ENCODE data around the gene CSRP2.

CSRP2 gene

GRCh38 chr12:76863005-76863670 lies 15.7 kb downstream of the CSRP2 start:
- no peak for DNase-seq (ENCODE audit: low read depth in 2 of 2)

GRCh38 chr12:76860256-76860655 lies 18.6 kb downstream of the CSRP2 start:
- DNase-seq (ENCODE audit: low read depth in 2 of 2), result no peak

- no peak for DNase-seq (ENCODE audit: low read depth in 2 of 2)
These were observed 19.2 kb downstream of the CSRP2 start for GRCh38 chr12:76859611-76860010.

DNA sequence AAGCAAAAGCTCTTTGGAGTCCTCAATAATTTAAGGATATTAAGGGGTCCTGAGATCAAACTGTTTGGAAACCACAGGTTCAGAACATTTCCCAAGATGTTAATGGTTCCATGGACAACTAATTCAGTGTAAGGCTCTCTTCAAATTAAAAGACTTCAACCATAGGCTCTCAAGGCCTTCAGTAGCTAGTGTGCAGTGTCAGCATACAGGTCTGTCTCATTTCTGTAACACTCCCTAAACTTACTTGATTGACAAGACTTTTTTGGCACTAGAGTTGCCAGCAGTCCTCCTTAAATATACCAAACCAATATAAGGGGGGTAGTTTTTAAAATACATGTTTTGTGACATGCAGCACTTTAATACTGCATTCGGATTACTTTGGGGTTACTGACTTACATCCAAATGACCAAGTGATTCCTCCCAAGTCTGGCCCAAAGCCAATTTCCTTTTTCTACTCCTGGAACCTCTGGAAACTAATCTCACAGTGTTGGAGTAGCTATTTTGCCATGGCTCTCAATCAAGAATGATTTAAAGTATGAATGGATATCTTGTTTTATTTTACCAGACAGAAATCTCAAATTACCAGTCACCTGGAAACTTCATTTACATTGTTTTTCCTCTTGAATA lies 22.7 kb downstream of the CSRP2 start:
- DNase-seq (ENCODE audit: low read depth in 2 of 2), result no peak

DNA sequence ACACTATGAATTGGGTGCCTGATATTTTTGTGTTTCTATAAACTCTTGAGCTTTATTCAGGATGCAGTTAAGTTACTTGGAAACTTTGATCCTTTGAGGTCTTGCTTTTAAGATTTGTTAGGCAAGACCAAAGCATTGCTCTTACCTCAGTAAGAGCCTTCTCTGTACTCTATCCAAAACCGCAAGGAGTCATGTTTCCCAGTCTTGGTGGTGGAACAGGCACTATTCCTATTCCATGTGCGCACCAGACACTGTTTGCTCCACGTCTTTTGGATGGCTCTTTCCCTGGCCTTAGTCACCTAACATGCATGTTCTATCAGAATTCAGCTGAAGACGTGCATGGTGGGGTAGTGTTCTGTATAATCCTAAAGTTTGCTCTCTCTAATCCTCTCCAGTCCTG lies 23.5 kb downstream of the CSRP2 start:
- DNase-seq (ENCODE audit: low read depth in 2 of 2), result no peak

- DNase-seq (ENCODE audit: low read depth in 2 of 2), result no peak
These were observed 26.7 kb downstream of the CSRP2 start for GRCh38 chr12:76852106-76852505.

DNA sequence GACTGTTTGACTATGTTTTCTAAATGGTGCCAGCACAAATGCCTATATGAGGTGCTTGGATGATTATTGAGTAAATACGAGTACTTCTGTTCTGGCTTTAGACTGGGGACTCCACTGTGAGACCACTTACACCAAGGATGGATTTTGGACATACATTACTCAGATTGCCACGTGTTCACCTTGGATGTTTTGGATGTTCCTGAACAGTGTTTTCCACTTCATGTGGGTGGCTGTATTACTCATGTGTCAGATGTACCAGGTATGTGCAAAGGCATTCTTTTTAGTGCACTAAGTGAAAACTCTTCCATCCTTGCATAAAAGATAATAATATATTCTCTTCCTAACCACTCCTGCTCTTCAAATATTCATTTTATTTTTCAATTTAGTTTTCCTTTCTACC lies 30.7 kb downstream of the CSRP2 start:
- DNase-seq (ENCODE audit: low read depth in 2 of 2), result no peak

GRCh38 chr12:76847260-76847659 lies 31.6 kb downstream of the CSRP2 start:
- no peak for DNase-seq (ENCODE audit: low read depth in 2 of 2)

- no peak for DNase-seq (ENCODE audit: low read depth in 2 of 2)
These were observed 42.2 kb downstream of the CSRP2 start for GRCh38 chr12:76836633-76837032.

DNA sequence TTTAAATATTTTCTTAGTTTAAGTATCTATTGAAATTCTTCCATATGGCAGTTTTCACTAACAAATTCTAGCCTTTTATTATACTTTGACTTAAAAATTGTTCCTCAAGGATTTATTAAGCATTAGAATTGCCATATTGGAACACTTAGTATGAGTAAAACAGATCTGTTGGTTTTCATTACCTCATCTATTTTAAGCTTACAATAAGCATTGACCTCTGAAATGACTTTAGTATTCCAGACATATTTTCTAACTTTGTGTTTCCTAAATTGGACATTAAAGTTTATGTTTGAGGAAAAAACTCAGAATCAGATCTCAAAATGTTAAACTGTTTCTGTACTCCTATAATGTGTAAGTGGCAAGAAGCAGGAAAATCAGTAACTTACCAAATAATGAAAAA lies 48.4 kb downstream of the CSRP2 start:
- no peak for DNase-seq (ENCODE audit: low read depth in 2 of 2)

GRCh38 chr12:76820888-76821482 lies 57.8 kb downstream of the CSRP2 start:
- DNase-seq (ENCODE audit: low read depth in 2 of 2), result no peak

GRCh38 chr12:76813972-76814371 lies 64.8 kb downstream of the CSRP2 start:
- DNase-seq (ENCODE audit: low read depth in 2 of 2), result no peak

- DNase-seq (ENCODE audit: low read depth in 2 of 2), result no peak
These were observed 65.6 kb downstream of the CSRP2 start for GRCh38 chr12:76813265-76813664.

DNA sequence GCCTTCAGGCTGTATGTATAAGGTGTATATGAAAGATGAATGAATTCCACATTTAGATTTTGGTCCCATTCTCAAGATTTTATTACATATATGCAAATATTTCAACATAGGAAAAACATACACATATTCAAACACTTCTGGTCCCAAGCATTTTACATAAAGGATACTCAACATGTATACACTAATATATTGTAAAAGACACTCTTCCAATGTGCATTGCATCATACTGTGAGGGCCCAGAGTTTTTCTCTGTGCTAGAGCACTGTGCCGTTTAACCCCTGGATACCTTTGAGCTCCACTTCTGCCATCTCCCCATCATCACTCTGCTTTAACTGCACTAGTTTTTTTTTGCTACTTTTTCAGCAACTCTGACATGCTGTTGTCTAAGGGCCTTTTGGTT lies 66.8 kb downstream of the CSRP2 start:
- DNase-seq (ENCODE audit: low read depth in 2 of 2), result no peak

- no peak for DNase-seq (ENCODE audit: low read depth in 2 of 2)
These were observed 68.0 kb downstream of the CSRP2 start for GRCh38 chr12:76810671-76811419.
